ENCODE data around the gene IGF2.

DNA sequence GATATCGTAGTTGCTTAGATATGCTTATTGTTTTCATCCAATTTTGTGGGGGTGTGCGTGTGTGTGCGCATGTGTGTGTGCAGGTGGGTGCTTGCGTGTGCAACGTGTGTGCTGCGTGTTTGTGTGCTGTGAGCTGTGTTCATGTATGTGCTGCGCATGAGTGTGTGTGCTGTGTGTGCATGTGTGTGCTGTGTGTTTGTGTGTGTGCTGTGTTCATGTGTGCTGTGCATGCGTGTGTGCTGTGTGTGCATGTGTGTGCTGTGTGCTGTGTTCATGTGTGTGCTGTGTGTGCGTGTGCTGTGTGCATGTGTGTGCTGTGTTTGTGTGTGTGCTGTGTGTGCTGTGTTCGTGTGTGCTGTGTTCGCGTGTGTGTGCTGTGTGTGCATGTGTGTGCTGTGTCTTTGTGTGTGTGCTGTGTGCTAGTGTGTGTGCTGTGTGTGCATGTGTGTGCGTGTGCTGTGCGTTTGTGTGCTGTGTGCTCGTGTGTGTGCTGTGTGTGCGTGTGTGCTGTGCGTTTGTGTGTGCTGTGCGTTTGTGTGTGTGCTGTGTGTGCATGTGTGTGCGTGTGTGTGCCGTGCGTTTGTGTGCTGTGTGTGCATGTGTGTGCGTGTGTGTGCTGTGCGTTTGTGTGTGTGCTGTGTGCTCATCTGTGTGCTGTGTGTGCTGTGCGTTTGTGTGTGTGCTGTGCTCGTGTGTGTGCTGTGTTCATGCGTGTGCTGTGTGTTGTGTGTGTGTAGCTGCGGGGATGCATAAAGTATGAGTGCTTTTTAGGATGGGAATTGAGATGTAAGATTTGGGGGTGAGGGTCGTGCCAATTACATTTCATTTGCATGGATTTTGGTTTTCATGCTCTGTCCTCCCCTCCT, 7.6 kb downstream of the IGF2 start:
- no peak for TF ChIP-seq CTCF (IDR thresholded peaks at IDR 0.05)
- TF ChIP-seq POLR2A (IDR thresholded peaks at IDR 0.05), result no peak

Measured in Peyer's patch (tissue), 4 donors.